Myocyte (in vitro differentiated cells): Measurements from ENCODE around the gene ABO. TPM values are rescaled to one million over a fixed set of nuclear protein-coding genes. Genes with fewer than 3 reads are reported as not detected.
"Not testable (repeated sequence)": the region's sequence is repeated elsewhere in the genome, so short reads cannot be mapped to it uniquely, and the experiment has no call there.

ENCODE experiments used
- DNase-seq: peaks from one replicate; pipeline ENCODE4 v3.0.0-alpha.2; 2012; ENCODE audit warnings: low read depth
- total RNA-seq: library from RNA; depleted of rRNA; stranded (reverse); fragments of >200 nt; gene quantifications from 2 replicates; pipeline ENCODE4 v1.2.3, GENCODE V29; 2014

ABO gene
- total RNA-seq, 1 donor from 2014 or later = not detected

- DNase-seq = no peak
Measured at GRCh38 chr9:133226219-133227171, 48.5 kb downstream of the ABO start.

DNA sequence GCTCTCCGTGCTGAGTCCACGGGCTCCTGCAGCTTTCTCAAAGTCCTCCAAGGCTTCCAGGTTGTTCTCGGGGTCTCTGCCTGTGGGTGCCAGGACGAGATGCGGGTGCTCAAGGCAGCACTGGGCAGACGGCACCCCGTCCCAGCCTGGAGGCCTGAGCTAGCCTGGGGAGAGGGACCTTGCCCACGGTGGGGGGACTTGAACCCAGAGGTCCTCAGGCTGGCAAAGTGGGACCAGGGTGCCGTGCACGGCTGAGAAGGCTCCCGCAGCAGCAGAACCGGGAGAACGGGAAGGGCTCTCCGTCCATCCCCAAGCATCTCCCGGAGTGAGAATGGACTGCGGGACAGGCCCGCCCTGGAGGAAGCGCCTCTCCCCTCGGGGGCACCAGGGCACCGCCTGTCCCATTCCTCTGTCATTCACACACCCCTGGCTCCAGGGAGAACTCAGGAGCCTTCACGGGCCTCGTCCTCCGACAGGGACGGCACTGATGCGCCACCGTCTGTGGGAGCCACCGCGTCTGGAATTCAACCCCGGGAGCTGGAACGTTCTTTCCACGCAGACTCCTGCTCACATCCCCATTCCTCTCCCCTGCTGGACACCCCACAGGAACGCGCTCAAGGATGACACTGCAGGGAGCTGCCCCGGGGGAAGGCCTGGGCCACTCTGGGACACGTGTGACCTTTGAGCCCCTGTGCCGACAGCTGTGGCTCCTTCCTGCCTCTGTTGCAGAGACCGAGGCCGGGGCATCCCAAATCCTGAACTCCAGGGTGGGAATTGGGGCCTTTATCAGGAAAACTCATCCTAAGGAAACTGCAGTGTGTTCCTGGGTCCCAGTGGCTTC, 49.6 kb downstream of the ABO start:
- no peak for DNase-seq

DNA sequence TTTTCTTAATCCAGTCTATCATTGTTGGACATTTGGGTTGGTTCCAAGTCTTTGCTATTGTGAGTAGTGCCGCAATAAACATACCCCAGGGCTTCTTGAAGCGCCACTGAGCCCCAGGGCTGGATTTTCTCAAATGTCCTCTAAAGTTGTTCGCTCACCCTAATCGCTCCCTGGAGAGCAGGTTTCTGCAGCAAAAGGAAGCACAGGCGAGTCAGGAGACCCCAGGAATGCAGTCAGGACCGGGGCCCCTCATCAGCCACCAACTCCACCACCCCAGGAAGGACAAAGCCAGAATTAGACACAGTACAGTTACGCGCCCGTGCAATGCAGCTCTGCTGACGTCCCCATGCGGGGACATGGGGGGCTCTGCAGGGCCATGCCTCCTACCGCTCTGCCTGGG, 50.2 kb downstream of the ABO start:
- DNase-seq = no peak

DNA sequence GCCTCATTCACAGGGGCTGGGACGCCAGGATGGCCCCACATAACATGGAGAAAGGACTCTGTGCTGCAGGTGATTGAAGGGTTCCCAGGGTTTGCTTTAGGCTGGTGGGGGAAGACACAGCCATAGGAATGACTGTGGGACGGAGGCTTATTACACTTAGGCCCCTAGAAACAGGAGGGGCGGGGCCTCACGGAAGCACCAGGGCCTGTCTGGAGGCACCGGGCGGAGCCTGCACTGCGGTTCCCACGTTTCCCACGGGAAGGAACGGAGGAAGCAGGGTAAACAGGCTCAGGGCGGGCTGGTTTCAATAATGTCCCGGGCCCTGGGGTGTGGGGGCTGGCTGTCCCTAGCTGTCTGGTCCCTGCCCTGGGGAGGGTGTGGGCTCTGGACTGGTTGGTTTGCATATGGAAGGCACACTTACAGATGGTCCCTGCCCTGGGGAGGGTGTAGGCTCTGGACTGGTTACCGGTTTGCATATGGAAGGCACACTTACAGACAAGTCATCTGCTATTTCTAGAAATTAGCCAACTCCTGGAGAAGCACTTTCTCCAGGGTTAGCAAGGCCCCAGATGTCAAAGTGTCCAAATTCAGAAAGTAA, 51.7 kb downstream of the ABO start:
- not testable (repeated sequence) for DNase-seq

DNA sequence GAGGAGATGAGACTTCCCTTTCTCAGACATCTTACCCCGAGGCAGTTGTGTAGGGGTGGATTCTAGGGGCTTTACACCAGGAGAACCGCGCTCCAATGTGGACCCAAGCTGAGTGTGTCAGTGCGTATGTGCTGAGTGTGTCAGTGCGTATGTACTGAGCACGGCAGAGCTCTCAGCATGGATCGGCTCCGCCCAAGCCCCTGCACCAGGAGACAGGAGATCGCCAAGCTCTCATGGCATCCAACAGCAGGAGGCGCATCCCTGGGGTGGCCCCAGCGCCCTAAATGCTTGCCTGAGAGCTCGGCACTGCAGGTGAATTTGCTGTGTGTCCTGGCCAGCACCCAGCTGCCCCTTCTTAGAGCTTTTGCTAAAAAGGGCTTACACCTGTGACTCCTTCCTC, 53.0 kb downstream of the ABO start:
- not testable (repeated sequence) for DNase-seq

GRCh38 chr9:133221177-133221809, 53.7 kb downstream of the ABO start:
- no peak for DNase-seq

GRCh38 chr9:133218049-133218975, 56.7 kb downstream of the ABO start:
- not testable (repeated sequence) for DNase-seq

DNA sequence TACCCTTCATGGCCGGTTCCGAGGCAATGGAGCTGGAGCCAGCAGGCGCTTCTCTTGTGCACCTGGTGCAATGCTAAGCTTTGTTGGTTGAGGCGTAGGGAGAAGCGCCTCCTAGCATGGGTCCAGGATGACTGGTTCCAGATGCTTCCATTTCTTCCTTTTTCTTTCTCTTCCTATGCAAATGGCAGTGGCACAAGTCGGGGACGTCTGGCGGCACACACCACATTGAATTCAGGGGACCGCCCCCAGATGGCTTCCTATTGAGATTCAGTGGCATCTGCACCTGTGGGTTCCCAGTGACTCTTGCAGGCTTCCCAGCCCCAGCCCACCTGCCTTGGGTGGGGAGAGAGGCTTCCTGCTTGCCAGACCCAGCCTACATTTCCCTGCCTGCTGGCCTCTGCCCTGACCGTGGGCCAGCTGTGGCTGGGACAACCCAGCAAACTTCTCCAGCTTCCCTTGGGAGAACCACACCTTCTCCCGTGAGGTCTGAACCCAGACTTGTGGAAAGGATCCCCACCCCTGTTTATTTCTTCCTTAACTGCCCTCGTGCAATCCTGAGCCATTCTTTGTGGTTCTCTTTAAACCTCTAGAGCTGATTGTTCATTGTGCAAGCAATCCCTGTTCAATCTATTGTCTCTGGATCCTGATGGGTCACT, 57.5 kb downstream of the ABO start:
- not testable (repeated sequence) for DNase-seq

GRCh38 chr9:133214276-133214675, 60.7 kb downstream of the ABO start:
- not testable (repeated sequence) for DNase-seq

- DNase-seq = no peak
Measured at GRCh38 chr9:133210609-133211008, 64.4 kb downstream of the ABO start.

DNA sequence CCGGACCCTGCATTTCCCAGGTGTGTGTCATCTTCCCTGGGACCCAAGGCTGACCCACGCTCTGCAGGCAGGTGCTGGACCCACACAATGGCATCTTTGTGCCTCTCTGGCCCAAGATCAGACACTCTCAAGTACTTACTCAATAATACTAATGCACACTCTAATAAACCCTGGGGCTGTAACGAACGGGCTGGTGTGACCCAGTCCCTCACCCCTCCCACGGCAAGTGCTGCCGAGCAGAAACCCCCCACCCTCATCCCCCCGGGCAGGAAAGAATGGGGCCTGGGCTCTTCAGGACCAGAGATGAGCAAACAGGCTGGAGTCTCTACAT, 64.8 kb downstream of the ABO start:
- no peak for DNase-seq

- not testable (repeated sequence) for DNase-seq
Measured at GRCh38 chr9:133209327-133210201, 65.4 kb downstream of the ABO start.

DNA sequence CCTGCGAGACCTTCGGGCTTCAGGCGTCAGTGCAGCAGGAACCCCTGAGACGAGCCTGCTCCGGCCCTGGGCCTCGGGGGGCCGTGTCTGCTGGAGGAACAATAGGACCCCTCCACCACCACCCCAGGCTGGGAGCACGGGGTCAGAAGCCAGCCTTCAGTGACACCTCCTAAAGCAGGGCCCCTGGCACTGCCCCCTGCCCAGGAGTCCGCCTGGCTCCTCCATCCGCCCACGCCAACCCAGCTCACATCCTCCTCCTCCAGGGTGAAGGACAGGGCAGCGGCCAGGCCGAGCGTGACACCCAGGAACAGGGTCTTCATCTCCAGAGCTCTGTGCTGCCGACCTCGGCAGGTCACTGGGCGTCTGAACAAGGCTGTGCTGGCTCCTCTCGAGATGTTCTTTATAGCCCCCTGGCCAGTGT, 66.1 kb downstream of the ABO start, which contains the start of gene OBP2B:
OBP2B (minus strand) TSS at position 371 of the 421 bp plus-strand sequence; CDS start at position 320, 51 bp downstream.
- DNase-seq = not testable (repeated sequence)

GRCh38 chr9:133208171-133208879, 66.7 kb downstream of the ABO start:
- DNase-seq = not testable (repeated sequence)

GRCh38 chr9:133207540-133208170, 67.3 kb downstream of the ABO start:
- no peak for DNase-seq

- DNase-seq = no peak
Measured at GRCh38 chr9:133207021-133207531, 67.9 kb downstream of the ABO start.
